Spinal cord (tissue), 10 donors: ENCODE results near the gene FGD6. TPM values are rescaled to one million over a fixed set of nuclear protein-coding genes. Genes with fewer than 3 reads are reported as not detected.
A peak's percentile ranks its signal among the peaks of the same experiment; 100 is the strongest.

Experiments
- DNase-seq, 6 donors: peaks; one replicate each; pipeline versions ENCODE4 v3.0.0 to v3.0.0-alpha.2; 2013 to 2015; ENCODE audit warnings: low spot score in 6 of 6, low read depth in 4 of 6
- H3K27ac ChIP-seq: one replicate; pipeline ENCODE4 v1.5.1; 2013; ENCODE audit warnings: low read depth, low read length, control low read depth
- H3K27me3 ChIP-seq: one replicate; pipeline ENCODE4 v1.6.1; 2013; ENCODE audit warnings: low read length; ENCODE audit not compliant: control insufficient read depth, insufficient read depth
- H3K36me3 ChIP-seq: one replicate; pipeline ENCODE4 v1.6.1; 2013; ENCODE audit warnings: low read length; ENCODE audit not compliant: control insufficient read depth, insufficient read depth
- H3K4me1 ChIP-seq: one replicate; pipeline ENCODE4 v1.6.1; 2013; ENCODE audit warnings: low read length; ENCODE audit not compliant: control insufficient read depth, insufficient read depth
- H3K4me3 ChIP-seq: one replicate; pipeline ENCODE4 v1.5.1; 2013; ENCODE audit warnings: low read depth, low read length, control low read depth
- H3K9me3 ChIP-seq: one replicate; pipeline ENCODE4 v1.6.1; 2013; ENCODE audit warnings: low read length; ENCODE audit not compliant: control insufficient read depth, insufficient read depth
- WGBS: methylation state at CpG from one replicate; pipeline ENCODE4 v1.1.5; 2013; ENCODE audit warnings: missing lambda C conversion rate; ENCODE audit not compliant: insufficient coverage; 5-methylcytosine and 5-hydroxymethylcytosine counted together
- polyA plus RNA-seq, 2 donors: library from polyadenylated mRNA; unstranded; fragments of 120-200 nt; gene quantifications; one replicate each; pipeline ENCODE4 v1.2.1, GENCODE V29; 2013; ENCODE audit not compliant: insufficient read length in 2 of 2
- total RNA-seq, 2 donors: library from RNA; depleted of rRNA in 1 of 2; stranded (reverse); fragments of 120-200 nt in 1 of 2; fragments of >200 nt in 1 of 2; gene quantifications; one replicate each; pipeline versions ENCODE4 v1.2.3 to v1.2.4, GENCODE V29; 2013 to 2014
- donor health status: healthy.

FGD6 gene
- total and polyA plus RNA-seq, 4 donors: 6.1 to 42.9 (median 15.2) TPM

- H3K4me3 ChIP-seq: no peak overlapping the region
- no CpG with 5 or more reads among the region's 4 CpGs for WGBS
Observed at GRCh38 chr12:95212586-95212985, 4.7 kb downstream of the FGD6 start.

DNA sequence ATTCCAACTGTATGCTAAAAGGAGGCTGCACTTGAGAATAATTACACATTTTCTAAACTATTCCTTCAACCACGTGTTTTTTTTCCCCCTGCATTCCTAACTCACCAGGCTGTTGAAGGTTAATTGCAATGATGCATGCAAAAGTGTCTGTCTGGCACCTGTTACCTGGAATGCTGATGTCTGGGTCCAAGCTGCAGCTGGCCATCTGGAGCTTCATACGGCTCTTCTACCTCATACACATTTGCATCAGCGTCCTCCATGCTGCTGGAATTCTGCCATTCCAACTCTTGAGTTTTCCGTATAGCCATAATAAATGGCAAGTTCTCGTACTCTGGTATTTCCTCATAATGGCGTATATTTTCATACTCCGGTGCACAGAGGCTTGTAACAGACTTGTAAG, 8.6 kb downstream of the FGD6 start:
- Histone ChIP-seq H3K27me3 (no peaks in the 10 kb centered on the region), H3K27ac (no peak overlapping the region), H3K4me1 (peaks cover 4% of the 10 kb centered on the region), H3K36me3 (no peaks in the 10 kb centered on the region), H3K9me3 (no peaks in the 10 kb centered on the region), H3K4me3 (no peak overlapping the region)
- no peak for DNase-seq
- WGBS: 90% methylated on average over 6 of the region's 7 CpGs

More at GRCh38 chr12:95212586-95212985, 4.7 kb downstream of the FGD6 start:
- H3K27me3 ChIP-seq: no peaks in the 10 kb centered on the region
- H3K36me3 ChIP-seq: no peaks in the 10 kb centered on the region
- no peak for DNase-seq
- H3K27ac ChIP-seq: no peak overlapping the region
- H3K4me1 ChIP-seq: no peaks in the 10 kb centered on the region
- H3K9me3 ChIP-seq: no peaks in the 10 kb centered on the region

DNA sequence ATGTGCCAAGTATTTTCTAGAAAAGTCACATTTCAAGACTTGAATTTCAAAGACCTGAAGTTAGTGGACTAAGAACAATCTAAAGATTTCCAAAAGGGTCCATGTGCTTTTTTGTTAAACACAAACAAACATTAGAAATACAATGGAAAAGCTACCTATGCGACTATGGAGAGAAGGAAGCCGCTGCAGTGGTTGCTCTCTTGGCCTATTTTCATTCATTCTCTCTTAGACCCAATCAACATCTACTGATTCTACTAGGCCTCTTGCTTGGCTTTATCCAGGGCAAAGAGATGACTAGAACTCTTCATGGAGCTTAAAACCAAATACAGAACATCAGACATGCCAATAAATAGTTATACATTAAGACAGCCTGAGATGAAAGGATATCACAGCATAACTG, 9.9 kb downstream of the FGD6 start:
- Histone ChIP-seq H3K9me3 (no peaks in the 10 kb centered on the region), H3K27me3 (no peaks in the 10 kb centered on the region), H3K36me3 (no peaks in the 10 kb centered on the region), H3K4me3 (no peak overlapping the region), H3K4me1 (peaks cover 4% of the 10 kb centered on the region), H3K27ac (no peak overlapping the region)
- no peak for DNase-seq
- 92% methylated on average over 2 of the region's 2 CpGs for WGBS

DNA sequence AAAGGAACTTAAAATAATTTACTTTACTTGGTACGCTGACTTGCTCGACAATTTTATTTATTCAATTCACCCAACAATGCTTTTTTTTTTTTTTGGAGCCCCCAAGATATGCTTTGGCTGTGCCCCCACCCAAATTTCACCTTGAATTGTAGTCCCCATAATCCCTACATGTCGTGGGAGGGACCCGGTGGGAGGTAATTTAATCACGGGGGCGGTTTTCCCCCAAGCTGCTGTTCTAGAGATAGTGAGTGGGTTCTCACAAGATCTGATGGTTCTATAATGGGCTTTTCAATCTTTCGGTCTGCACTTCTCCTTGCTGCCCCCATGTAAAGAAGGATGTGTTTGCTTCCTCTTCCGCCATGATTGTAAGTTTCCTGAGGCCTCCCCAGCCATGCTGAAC, 10.4 kb downstream of the FGD6 start:
- Histone ChIP-seq H3K36me3 (no peaks in the 10 kb centered on the region), H3K4me3 (no peak overlapping the region), H3K4me1 (peaks cover 4% of the 10 kb centered on the region), H3K9me3 (no peaks in the 10 kb centered on the region), H3K27me3 (no peaks in the 10 kb centered on the region), H3K27ac (no peak overlapping the region)
- no peak for DNase-seq
- WGBS: 80% methylated on average over 2 of the region's 8 CpGs

GRCh38 chr12:95205685-95206084, 11.6 kb downstream of the FGD6 start:
- 16% methylated on average over 3 of the region's 4 CpGs for WGBS
- peak in 1 of 6 donors; percentile 64 for DNase-seq
- Histone ChIP-seq H3K36me3 (no peaks in the 10 kb centered on the region), H3K4me3 (no peak overlapping the region), H3K27ac (peak overlapping the region; percentile 59), H3K27me3 (no peaks in the 10 kb centered on the region), H3K9me3 (no peaks in the 10 kb centered on the region), H3K4me1 (peaks cover 4% of the 10 kb centered on the region)

DNA sequence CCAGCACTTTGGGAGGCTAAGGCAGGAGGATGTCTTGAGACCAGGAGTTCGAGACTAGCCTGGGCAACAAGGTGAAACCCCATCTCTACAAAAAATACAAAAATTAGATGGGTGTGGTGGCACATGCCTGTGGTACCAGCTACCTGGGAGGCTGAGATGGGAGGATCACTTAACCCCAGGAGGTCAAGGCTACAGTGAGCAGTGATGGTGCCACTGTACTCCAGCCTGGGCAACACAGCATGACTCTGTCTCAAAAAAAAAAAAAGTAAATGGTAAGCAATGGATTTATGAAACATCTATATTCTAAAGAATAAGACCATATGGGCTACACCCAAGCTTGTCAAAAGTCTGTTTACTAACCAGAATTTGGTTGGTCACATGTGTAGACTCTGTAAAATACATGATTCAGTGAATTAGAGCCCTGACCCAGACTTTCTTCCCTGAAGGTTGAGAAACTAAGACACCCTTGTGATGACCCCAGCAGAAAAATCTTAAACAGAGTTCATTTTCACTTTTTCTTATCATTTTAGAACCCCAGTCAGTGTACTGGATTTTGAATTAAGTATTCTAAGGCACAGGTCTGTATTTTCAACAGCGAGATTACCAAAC, 12.1 kb downstream of the FGD6 start:
- no peak for DNase-seq
- Histone ChIP-seq H3K27ac (peak overlapping the region; percentile 59), H3K4me3 (no peak overlapping the region), H3K9me3 (no peaks in the 10 kb centered on the region), H3K27me3 (no peaks in the 10 kb centered on the region), H3K36me3 (no peaks in the 10 kb centered on the region), H3K4me1 (peaks cover 4% of the 10 kb centered on the region)
- WGBS: 100% methylated on average over 1 of the region's 2 CpGs

- Histone ChIP-seq H3K9me3 (no peaks in the 10 kb centered on the region), H3K4me3 (no peak overlapping the region), H3K27ac (peak overlapping the region; percentile 19), H3K4me1 (peaks cover 4% of the 10 kb centered on the region), H3K27me3 (no peaks in the 10 kb centered on the region), H3K36me3 (no peaks in the 10 kb centered on the region)
- no peak for DNase-seq
- 90% methylated on average over 4 of the region's 11 CpGs for WGBS
Observed at GRCh38 chr12:95204141-95204866, 13.0 kb downstream of the FGD6 start.

GRCh38 chr12:95203487-95204030, 13.7 kb downstream of the FGD6 start:
- H3K4me3 ChIP-seq: no peak overlapping the region
- no peaks in the 10 kb centered on the region for H3K27me3 ChIP-seq
- H3K36me3 ChIP-seq: no peaks in the 10 kb centered on the region
- no peaks in the 10 kb centered on the region for H3K9me3 ChIP-seq
- H3K4me1 ChIP-seq: peaks cover 4% of the 10 kb centered on the region
- no peak for DNase-seq
- no CpG with 5 or more reads among the region's 1 CpG for WGBS
- H3K27ac ChIP-seq: no peak overlapping the region

GRCh38 chr12:95202691-95203486, 14.4 kb downstream of the FGD6 start:
- H3K36me3 ChIP-seq: no peaks in the 10 kb centered on the region
- no peak overlapping the region for H3K27ac ChIP-seq
- WGBS: 57% methylated on average over 1 of the region's 3 CpGs
- H3K9me3 ChIP-seq: no peaks in the 10 kb centered on the region
- peaks cover 4% of the 10 kb centered on the region for H3K4me1 ChIP-seq
- H3K4me3 ChIP-seq: no peak overlapping the region
- no peak for DNase-seq
- H3K27me3 ChIP-seq: no peaks in the 10 kb centered on the region
